Uterus (tissue), 2 donors: ENCODE measurements around the gene GALNT11.

Experiments
- POLR2A ChIP-seq, 2 donors: fragments of 450-650 bp; IDR thresholded peaks; one replicate each; pipeline ENCODE4 v1.6.1; 2016; ENCODE audit warnings: antibody characterized with exemption in 2 of 2, mild to moderate bottlenecking in 1 of 2, moderate library complexity in 1 of 2
- TF ChIP-seq, protein P1 (sequence below), 4 experiments: fragments of 200-600 bp in 2 of 4; fragments of 450-650 bp in 2 of 4; sonication (generic) in 2 of 4; IDR thresholded peaks; one replicate each; pipeline ENCODE4 v1.5.1; 2016 to 2019; ENCODE audit warnings: antibody characterized with exemption in 4 of 4, mild to moderate bottlenecking in 2 of 4, moderate library complexity in 1 of 4

DNA sequence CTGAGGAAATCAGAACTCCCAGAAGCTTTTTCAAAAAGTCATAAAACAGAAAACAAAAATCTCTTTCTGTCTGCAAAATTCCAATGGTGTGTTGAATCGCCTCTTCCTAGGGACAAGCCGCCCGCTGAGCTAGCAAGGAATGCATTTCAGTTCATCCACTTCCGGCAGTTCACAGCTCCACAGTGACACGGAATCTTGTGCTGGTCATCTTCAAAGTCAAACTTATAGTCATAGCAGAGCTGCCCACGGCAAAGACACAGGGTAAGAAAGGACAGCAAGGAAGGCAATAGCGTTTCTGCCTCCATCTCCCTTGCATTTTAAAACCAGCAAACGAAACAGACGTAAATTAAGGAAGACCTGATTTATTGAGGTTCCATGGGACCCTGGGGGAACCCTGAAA lies 111.2 kb downstream of the GALNT11 start:
- TF ChIP-seq, protein P1, sequence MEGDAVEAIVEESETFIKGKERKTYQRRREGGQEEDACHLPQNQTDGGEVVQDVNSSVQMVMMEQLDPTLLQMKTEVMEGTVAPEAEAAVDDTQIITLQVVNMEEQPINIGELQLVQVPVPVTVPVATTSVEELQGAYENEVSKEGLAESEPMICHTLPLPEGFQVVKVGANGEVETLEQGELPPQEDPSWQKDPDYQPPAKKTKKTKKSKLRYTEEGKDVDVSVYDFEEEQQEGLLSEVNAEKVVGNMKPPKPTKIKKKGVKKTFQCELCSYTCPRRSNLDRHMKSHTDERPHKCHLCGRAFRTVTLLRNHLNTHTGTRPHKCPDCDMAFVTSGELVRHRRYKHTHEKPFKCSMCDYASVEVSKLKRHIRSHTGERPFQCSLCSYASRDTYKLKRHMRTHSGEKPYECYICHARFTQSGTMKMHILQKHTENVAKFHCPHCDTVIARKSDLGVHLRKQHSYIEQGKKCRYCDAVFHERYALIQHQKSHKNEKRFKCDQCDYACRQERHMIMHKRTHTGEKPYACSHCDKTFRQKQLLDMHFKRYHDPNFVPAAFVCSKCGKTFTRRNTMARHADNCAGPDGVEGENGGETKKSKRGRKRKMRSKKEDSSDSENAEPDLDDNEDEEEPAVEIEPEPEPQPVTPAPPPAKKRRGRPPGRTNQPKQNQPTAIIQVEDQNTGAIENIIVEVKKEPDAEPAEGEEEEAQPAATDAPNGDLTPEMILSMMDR (IDR thresholded peaks at IDR 0.05): no peak
- TF ChIP-seq POLR2A (IDR thresholded peaks at IDR 0.05): no peak
